Omental fat pad (tissue), 4 donors: ENCODE measurements around the gene MAP1S. TPM values are rescaled to one million over a fixed set of nuclear protein-coding genes. Genes with fewer than 3 reads are reported as not detected.

Experiments
- ATAC-seq: fragments of 150-250 bp; one replicate; pipeline ENCODE4 v1.9.1; 2016; ENCODE audit warnings: mild to moderate bottlenecking, moderate library complexity; ENCODE audit not compliant: low FRiP score
- DNase-seq: peaks from one replicate; pipeline ENCODE4 v3.0.0-alpha.2; 2019; ENCODE audit warnings: low spot score
- total RNA-seq, 4 donors: library from RNA; depleted of rRNA; stranded (reverse); fragments of >200 nt; gene quantifications; one replicate each; pipeline ENCODE4 v1.1.0, GENCODE V29; 2016
- TF ChIP-seq, protein P1 (sequence below), 3 donors: fragments of 450-650 bp; IDR thresholded peaks; one replicate each; pipeline ENCODE4 v1.5.1; 2016 to 2017; ENCODE audit warnings: antibody characterized with exemption in 3 of 3, mild to moderate bottlenecking in 3 of 3, moderate library complexity in 2 of 3

MAP1S gene
- 10 to 100 TPM; 19.4 to 35.9 (median 23.8) TPM for total RNA-seq

DNA sequence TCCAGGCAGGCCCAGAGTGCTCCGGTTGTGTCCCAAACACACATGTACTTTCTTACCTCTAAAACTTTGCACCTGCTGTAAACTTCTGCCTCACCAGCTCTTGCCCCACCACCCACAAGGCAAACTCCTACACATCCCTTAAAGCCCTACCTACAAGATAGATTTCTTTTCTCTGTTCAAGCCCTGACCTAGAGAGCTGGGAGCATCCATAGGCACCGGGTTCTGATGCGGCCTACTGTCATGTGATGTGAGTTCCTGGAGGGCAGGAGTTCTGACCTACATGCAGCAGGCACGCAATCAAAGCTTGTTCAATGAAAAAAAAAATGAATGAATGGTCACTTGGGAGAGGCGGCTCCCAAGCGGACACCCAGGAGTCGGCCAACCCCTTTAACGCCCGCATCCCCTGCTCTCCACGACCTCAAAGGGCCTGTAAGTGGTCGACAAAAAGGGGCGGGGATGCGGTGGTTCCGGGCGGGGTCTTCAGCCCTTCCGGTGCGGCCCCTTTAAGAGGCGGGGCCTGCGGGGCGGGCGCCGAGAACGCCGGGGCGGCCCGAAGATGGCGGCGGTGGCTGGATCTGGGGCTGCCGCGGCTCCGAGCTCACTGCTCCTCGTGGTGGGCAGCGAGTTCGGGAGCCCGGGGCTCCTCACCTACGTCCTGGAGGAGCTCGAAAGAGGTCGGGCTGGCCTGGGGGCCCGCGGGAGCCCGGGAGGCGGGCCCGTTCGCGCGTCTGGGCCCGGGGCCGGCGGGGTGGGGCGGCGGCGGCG is at the start of gene MAP1S:
MAP1S (plus strand) TSS at position 534 of the 765 bp plus-strand sequence; CDS start at position 557, 23 bp downstream.
- ATAC-seq (no peak), DNase-seq (no peak)
- TF ChIP-seq, protein P1, sequence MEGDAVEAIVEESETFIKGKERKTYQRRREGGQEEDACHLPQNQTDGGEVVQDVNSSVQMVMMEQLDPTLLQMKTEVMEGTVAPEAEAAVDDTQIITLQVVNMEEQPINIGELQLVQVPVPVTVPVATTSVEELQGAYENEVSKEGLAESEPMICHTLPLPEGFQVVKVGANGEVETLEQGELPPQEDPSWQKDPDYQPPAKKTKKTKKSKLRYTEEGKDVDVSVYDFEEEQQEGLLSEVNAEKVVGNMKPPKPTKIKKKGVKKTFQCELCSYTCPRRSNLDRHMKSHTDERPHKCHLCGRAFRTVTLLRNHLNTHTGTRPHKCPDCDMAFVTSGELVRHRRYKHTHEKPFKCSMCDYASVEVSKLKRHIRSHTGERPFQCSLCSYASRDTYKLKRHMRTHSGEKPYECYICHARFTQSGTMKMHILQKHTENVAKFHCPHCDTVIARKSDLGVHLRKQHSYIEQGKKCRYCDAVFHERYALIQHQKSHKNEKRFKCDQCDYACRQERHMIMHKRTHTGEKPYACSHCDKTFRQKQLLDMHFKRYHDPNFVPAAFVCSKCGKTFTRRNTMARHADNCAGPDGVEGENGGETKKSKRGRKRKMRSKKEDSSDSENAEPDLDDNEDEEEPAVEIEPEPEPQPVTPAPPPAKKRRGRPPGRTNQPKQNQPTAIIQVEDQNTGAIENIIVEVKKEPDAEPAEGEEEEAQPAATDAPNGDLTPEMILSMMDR (IDR thresholded peaks at IDR 0.05): no peak

DNA sequence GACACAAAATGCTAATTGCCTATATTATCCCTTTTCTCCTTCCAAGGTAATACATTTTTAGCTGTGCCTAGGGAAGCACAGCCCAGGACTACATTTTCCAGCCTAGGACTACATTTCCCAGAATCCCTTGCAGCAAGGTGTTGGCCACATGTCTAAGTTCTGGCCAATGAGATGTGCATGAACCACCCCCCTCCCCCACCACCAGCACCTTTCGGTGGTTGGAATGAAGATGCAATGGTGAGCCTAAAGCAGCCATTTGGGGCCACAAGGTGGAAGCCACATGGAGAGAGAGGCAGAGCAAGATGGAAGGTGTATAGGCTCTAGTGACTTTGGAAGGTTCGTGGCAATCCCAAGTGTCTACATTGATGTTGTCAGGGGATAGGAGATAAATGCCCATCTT is 47.4 kb upstream of the MAP1S start:
- DNase-seq: no peak
- TF ChIP-seq, protein P1 (IDR thresholded peaks at IDR 0.05): no peak
- no peak for ATAC-seq

DNA sequence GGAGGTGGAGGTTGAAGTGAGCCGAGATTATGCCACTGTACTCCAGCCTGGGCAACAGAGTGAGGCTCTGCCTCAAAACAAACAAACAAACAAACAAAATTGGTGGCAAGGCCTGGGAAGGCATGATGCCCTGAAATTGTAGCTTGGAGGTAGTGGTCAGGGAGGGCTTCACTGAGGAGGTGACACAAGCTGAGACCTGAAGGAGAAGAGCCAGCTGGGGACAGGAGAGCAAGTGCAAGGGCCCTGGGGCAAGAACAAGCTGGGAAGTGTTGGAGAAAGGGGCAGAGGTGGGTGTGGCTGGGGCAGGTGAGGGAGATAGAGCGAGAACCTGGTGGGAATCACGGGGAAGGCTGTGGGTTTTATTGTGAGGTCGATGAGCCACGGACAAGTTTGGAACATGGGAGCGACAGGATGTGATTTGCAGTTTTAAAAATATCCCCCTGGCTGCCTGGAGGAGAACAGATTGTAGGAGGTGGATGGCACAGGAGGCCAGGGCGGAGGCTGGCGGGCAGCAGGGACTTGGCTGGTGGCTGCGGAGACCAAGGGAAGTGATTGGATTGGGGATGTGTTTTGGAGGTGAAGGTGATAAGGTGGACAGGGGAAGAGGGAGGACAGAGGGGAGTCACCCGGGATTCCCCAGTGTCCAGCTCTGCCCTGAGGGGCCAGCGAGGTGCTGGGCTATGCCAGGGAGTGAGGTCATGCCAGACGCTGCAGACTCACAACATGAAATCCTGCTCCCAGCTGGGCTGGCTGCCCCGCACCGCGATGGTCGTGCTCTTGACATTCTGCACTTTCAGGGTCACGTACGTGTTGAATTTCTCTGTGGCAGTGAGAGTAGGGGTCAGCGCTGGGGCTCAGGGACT is 45.1 kb upstream of the MAP1S start:
- DNase-seq (no peak), ATAC-seq (no peak)
- TF ChIP-seq, protein P1 (IDR thresholded peaks at IDR 0.05): no peak

DNA sequence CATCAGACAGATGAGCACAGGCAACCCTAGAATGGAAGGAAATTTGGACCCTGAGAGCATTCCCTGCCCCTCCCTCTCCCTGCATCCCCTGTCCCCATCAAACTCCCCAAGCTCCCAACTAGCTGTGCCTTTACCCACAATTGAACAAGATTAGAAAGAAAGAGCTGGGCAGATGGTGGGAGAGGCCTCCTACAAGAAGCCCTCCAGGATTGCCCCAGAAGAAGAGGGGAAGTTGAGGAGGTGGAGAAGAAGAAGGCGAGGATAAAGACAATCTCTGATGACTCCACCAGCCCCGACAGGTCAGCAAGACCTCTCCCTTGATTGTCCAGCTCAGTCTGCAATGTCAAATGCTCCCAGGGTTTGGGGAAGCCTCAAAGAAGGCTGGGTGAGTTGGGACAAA is 43.0 kb upstream of the MAP1S start:
- TF ChIP-seq, protein P1 (IDR thresholded peaks at IDR 0.05): no peak
- no peak for ATAC-seq

DNA sequence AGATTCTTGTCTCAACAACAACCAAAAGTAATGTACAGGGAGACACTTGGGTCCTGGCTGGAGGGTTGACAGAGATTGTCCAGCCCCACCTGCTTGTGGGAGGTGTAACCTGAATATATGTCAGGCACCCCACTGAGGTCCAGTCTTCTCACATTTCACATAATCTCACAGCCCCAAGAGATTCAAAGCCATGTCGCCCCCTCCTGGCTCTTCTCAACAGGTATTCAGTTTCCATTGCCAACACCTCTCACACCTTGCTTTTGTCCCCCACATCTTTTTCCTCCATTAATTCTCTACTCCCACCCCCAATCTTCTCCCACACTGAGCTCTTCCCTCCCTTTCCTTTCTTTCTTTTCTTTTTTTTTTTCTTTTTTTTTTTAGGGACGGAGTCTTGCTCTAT is 42.3 kb upstream of the MAP1S start:
- DNase-seq (no peak), ATAC-seq (no peak)
- TF ChIP-seq, protein P1 (IDR thresholded peaks at IDR 0.05): no peak

More for the DNA sequence above, 43.0 kb upstream of the MAP1S start:
- no peak for DNase-seq

GRCh38 chr19:17678836-17679235 is 40.4 kb upstream of the MAP1S start:
- ATAC-seq: no peak
- TF ChIP-seq, protein P1 (IDR thresholded peaks at IDR 0.05): no peak

More at GRCh38 chr19:17678836-17679235, 40.4 kb upstream of the MAP1S start:
- DNase-seq: no peak
